IPS DF 19.7 (cell line): Measurements from ENCODE around the gene ANKMY1.

Experiments
- DNase-seq: peaks from one replicate; pipeline ENCODE4 v3.0.0-alpha.2; 2013; ENCODE audit warnings: low read depth, low spot score

ANKMY1 gene

GRCh38 chr2:240436683-240437550, 120.9 kb downstream of the ANKMY1 start:
- no peak for DNase-seq

DNA sequence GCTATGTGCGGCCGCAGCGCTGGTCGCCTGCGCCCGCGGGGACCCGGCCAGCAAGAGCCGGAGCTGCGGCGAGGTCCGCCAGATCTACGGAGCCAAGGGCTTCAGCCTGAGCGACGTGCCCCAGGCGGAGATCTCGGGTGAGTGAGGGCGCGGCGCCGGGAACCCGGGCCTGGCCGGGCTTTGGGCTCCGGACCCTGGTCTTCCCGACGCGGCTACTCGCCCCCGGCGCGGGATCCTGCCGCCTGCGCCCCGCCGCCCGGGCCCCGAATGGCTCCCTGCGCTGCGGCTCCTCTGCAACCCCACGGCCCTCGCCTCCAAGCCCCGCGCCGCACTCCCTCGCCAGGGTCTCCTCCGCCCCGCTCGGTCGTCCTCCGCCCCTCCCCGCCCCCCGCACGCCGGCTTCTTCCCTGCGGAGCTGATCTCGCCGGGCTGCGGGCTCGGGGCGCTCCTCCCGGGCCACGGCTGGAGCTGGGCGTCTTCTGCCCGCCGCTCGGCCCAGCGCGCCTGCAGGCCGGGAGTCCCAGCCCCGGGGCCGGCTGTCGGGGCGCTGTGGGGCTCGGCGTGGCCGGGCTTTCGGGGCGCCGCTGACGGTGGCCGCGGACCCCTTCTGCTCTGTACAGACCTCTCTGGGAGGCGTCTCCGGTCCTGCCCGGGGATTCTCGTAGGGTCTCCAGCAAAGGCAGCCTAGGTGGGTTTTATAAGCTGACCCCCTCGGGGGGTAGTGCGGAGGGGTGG, 121.7 kb downstream of the ANKMY1 start:
- no peak for DNase-seq

GRCh38 chr2:240435457-240435947, 122.3 kb downstream of the ANKMY1 start, which contains the start of gene GPC1:
Gene GPC1, plus strand, starts transcription at chr2:240435663. Its CDS starts 256 bp downstream, at chr2:240435919.
- no peak for DNase-seq

DNA sequence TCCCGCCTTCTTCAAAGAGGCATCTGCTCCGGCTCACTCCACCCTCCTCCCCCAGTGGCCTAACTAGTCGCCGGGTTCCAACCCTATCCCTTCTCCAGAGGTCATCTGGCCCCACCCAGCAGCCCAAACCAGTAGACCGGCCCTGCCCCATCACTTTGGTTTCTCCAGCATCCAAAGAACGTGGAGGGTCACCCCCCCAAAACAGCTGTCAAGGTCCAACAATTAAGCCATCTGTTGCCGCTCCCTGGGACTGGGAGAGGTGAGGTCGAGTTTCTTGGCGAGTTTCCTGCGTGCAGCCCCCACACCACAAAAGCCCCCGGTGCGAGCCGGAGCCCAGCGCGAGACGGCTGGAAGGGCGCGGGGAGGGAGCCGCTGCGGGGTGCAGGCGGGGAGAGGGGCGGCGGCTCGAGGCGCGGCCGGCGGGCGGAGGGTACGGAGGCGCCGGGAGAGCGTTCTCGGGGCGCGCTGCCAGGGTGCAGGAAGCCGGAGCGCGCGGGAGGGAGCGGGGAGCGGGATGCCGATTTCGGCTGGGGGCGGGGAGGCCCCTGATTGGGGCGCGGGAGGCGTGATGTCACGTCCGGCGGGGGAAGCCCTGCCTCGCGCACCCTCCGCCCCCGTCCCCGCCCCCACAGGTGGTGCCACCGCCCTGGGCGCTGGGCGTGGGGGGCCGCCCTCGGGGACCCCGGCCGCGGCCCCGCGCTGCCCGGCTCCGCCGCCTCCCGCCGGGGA, 122.9 kb downstream of the ANKMY1 start:
- no peak for DNase-seq

- DNase-seq: no peak
Measured at GRCh38 chr2:240433973-240434727, 123.6 kb downstream of the ANKMY1 start.

DNA sequence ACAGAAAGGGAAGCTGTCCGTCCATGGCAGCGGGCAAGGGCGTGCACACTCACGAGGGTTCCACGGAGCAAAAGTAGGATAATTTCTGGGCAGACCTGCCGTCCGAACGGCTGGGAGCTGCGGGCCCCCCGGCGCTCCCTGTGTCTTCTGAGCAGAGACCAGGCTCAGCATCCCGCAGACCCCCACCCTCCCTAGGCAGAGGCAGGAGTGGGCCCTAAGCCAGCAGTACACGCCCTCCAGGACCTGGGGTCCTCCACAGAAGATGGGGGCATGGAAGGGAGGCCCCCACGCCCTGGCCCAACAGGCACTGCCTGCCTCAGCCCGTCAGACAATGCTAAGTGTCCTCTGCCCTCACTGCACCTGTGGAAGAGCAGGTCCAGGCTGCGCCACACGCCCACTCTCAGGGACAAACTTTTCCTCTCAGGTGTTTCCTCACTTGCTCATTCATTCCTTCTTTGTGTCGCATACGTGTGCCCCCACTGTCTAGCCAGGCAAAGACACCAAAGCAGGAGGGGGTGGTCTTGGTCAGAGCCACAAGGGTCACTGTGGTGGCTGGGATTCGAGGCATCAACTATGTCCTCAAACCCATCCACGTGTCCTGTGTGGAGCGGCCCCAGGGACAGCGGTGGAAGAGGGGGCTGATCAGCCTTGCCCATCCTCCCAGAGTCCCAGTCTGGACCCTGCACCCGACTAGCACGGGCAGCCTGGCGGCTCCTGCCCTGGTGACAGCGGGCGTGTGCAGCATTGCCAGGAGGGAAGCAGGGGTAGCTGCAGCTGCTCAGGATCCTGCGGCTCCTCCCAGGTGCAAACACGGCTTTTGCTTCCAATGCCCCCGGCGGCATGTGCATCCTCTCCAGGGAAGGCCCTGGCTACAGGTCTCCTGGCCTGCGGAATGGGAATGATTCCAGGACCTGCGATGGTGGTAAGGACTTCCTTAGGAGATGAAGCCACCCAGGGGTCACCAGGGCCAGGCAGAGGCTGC, 124.7 kb downstream of the ANKMY1 start:
- no peak for DNase-seq

DNA sequence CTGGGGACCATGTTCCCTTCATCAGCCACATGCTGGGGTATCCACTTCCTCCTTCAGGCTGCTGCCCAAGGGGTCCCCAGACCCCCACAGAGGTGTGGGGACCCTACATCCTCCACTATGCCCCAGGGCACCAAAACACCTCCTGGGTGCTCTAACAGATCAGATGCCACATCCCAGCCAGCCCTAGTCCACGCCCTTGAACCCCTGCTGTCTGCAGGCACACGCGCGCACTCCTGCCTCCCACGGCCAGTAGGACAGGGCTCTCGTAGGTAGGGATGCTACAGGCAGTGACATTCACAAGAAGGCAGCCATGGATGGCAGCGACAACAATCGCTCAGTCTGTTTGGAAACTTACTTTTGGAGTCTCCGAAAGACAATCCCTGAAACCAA, 125.4 kb downstream of the ANKMY1 start:
- no peak for DNase-seq

DNA sequence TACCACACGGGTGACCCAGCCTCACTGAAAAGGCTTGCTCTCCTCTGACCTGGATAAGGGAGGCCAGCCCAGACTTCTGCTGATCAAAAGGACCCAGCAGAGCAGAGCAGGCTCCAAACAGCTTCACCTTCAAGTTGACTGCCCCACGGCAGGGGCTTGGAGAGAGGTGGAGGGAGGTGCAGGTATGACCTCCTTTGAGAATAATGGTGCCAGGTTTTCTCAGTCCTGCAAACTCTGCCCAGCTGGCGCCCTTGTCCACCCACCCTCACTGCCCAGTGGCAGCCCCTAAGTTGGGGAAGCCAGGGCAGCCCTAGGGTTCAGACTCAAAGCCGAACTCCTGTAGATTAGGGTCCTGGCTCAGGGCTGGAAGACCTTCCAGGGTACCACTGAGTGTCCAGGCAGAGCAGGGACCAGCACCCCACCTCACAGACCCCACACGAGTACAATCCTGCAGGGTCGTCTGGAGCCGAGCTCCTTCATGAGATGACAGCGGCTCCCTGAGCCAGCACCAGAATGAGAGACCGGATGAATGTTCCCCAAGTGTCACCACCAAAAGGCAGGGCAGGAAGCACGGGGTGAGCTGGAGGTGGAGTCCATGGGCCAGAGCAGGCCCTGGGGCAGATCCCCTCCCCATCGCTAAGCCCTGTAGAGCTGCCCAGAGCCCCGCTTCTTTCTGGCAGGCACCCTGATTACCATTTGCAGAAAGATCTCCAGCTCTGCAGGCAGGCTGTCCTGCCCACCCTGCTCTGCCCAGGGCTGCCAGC, 125.9 kb downstream of the ANKMY1 start:
- DNase-seq: no peak

DNA sequence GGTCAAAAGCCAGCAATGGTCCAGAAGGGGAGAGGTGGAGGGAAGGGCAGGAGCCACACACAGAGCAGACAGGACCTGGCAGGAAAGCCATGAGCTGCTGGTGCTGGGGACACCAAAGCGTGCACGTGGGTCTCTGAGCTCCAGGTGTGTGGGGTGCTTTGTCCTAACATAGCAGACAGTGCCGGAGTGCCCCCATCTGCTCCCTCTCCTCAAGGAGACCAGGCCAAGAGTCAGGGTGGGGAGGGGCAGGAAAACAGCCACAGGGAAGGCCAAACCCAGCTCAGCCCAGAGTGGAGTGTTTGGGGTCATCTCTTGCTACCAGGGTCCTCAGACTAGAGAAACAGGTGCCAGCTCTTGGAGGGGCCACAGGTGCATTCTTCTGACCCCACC, 126.5 kb downstream of the ANKMY1 start:
- no peak for DNase-seq

- no peak for DNase-seq
Measured at GRCh38 chr2:240430595-240430994, 127.2 kb downstream of the ANKMY1 start.

- no peak for DNase-seq
Measured at GRCh38 chr2:240429872-240430491, 127.8 kb downstream of the ANKMY1 start.
